K562 (cell line): ENCODE results near the gene MROH8. TPM values are rescaled to one million over a fixed set of nuclear protein-coding genes. Genes with fewer than 3 reads are reported as not detected.

Experiments
- ARID1B ChIP-seq: fragments of 450-650 bp; IDR thresholded peaks from 2 replicates; pipeline ENCODE4 v1.6.1; 2016; ENCODE audit warnings: antibody characterized with exemption, mild to moderate bottlenecking, inconsistent platforms
- MEF2A ChIP-seq: IDR thresholded peaks from 2 replicates; pipeline ENCODE4 v1.6.1; 2011; ENCODE audit warnings: low read depth, mild to moderate bottlenecking, low read length, moderate library complexity; ENCODE audit not compliant: control insufficient read depth
- ZFP36 ChIP-seq: fragments of 150-350 bp; IDR thresholded peaks from 2 replicates; pipeline ENCODE4 v1.6.1; 2018; ENCODE audit warnings: low read length, low read depth; ENCODE audit not compliant: partially characterized antibody
- ZNF146 ChIP-seq: IDR thresholded peaks from one replicate; pipeline ENCODE4 v1.6.1; 2018; ENCODE audit warnings: missing compliant biosample characterization; ENCODE audit not compliant: unreplicated experiment
- ZNF586 ChIP-seq: fragments of 450-650 bp; formaldehyde crosslinking; conservative IDR thresholded peaks from 2 replicates; pipeline ENCODE4 v1.4.0; 2020; ENCODE audit warnings: mild to moderate bottlenecking, moderate library complexity
- polyA plus RNA-seq, 8 experiments: library from polyadenylated mRNA; depleted of rRNA in 4 of 8; stranded (reverse) in 5 of 8; unstranded in 3 of 8; fragments of >200 nt; fragmentation: Nextera tagmentation in 2 of 8; fragmentation: Illumina TruSeq in 1 of 8; extraction: Ambion mirVana in 2 of 8; extraction: Trizol in 1 of 8; gene quantifications; 2 replicates each; pipeline versions ENCODE4 v1.2.1 to v1.2.3, GENCODE V29; 2011 to 2014; ENCODE audit warnings: inconsistent platforms in 1 of 8, missing spikeins in 1 of 8
- total RNA-seq, 7 experiments: library from RNA; depleted of rRNA in 6 of 7; stranded (reverse); fragments of >200 nt in 6 of 7; fragmentation: Illumina TruSeq in 2 of 7; extraction: Trizol in 2 of 7; gene quantifications; 2 replicates each; pipeline versions ENCODE4 v1.2.1 to v1.2.3, GENCODE V29; 2011 to 2021; ENCODE audit warnings: low replicate concordance in 1 of 7
- TF ChIP-seq, protein P1 (sequence below): fragments of 200-800 bp; sonication (Bioruptor generic); IDR thresholded peaks from 2 replicates; pipeline ENCODE4 v1.6.1; 2017; ENCODE audit warnings: missing genetic modification characterization, missing compliant biosample characterization
- TF ChIP-seq, protein P2 (sequence below): fragments of 450-650 bp; IDR thresholded peaks from 2 replicates; pipeline ENCODE4 v1.6.1; 2016; ENCODE audit warnings: borderline replicate concordance
- TF ChIP-seq, protein P3 (sequence below): IDR thresholded peaks from 2 replicates; pipeline ENCODE4 v1.6.1; 2016; ENCODE audit warnings: missing genetic modification characterization, missing compliant biosample characterization

The MROH8 gene
- total and polyA plus RNA-seq, 9 of the 15 experiments (the other 6 are each of a cell fraction or from before 2014, with no cell fraction given), result 0.21 to 1.5 (median 0.78) TPM

DNA sequence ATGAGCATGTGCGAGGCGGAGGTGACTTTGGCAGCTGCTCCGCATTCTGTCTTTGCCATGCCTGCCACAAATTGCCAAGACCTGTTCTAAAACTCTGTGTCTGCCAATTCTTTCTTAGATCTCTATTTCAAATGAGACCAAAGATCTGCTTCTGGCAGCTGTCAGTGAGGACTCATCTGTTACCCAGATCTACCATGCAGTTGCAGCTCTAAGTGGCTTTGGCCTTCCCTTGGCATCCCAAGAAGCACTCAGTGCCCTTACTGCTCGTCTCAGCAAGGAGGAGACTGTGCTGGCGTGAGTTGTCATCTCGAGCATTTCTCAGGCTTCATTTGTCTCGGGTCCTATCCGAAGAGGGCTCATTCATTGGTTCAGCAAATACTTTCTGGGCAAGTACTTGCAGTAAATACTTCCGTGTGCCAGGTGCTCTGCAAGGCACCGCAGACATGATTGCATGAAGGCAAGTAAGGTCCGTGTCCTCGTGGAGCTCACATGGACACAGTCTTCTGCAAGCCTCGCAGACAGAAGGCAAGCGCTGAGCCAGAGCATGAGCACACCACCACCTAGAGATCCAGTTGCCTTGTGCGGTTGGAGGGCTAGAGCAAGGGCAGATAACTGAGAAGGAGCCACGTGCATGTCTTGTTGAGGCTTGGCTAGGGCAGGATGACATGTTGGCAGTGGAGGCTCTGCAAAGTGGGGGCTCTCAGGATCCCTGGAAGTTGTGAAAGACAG is 19.7 kb upstream of the MROH8 start (continued):
- TF ChIP-seq ARID1B, result no peak
- no peak for TF ChIP-seq ZFP36
- TF ChIP-seq ZNF146 (CRISPR knock-in tag), result no peak
- TF ChIP-seq, protein P1, sequence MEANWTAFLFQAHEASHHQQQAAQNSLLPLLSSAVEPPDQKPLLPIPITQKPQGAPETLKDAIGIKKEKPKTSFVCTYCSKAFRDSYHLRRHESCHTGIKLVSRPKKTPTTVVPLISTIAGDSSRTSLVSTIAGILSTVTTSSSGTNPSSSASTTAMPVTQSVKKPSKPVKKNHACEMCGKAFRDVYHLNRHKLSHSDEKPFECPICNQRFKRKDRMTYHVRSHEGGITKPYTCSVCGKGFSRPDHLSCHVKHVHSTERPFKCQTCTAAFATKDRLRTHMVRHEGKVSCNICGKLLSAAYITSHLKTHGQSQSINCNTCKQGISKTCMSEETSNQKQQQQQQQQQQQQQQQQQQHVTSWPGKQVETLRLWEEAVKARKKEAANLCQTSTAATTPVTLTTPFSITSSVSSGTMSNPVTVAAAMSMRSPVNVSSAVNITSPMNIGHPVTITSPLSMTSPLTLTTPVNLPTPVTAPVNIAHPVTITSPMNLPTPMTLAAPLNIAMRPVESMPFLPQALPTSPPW (CRISPR knock-in tag), result no peak
- TF ChIP-seq, protein P2, sequence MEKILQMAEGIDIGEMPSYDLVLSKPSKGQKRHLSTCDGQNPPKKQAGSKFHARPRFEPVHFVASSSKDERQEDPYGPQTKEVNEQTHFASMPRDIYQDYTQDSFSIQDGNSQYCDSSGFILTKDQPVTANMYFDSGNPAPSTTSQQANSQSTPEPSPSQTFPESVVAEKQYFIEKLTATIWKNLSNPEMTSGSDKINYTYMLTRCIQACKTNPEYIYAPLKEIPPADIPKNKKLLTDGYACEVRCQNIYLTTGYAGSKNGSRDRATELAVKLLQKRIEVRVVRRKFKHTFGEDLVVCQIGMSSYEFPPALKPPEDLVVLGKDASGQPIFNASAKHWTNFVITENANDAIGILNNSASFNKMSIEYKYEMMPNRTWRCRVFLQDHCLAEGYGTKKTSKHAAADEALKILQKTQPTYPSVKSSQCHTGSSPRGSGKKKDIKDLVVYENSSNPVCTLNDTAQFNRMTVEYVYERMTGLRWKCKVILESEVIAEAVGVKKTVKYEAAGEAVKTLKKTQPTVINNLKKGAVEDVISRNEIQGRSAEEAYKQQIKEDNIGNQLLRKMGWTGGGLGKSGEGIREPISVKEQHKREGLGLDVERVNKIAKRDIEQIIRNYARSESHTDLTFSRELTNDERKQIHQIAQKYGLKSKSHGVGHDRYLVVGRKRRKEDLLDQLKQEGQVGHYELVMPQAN, result no peak
- TF ChIP-seq ZNF586 (CRISPR knock-in tag), result no peak
- no peak for TF ChIP-seq MEF2A
- TF ChIP-seq, protein P3, sequence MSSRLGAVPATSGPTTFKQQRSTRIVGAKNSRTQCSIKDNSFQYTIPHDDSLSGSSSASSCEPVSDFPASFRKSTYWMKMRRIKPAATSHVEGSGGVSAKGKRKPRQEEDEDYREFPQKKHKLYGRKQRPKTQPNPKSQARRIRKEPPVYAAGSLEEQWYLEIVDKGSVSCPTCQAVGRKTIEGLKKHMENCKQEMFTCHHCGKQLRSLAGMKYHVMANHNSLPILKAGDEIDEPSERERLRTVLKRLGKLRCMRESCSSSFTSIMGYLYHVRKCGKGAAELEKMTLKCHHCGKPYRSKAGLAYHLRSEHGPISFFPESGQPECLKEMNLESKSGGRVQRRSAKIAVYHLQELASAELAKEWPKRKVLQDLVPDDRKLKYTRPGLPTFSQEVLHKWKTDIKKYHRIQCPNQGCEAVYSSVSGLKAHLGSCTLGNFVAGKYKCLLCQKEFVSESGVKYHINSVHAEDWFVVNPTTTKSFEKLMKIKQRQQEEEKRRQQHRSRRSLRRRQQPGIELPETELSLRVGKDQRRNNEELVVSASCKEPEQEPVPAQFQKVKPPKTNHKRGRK (tag), result no peak
